Head of caudate nucleus (tissue), 42 donors: ENCODE data around the gene TRIM77.
A peak's percentile ranks its signal among the peaks of the same experiment; 100 is the strongest.
"Not testable (repeated sequence)": the region's sequence is repeated elsewhere in the genome, so short reads cannot be mapped to it uniquely, and the experiment has no call there.

ENCODE experiments used
- DNase-seq, 42 donors: peaks; one replicate each; pipeline versions ENCODE4 v3.0.0 to v3.0.0-alpha.2; 2020 to 2021; ENCODE audit warnings: mixed read lengths in 7 of 42
- intact Hi-C: fragments of 100-400 bp; cut with DNase I; formaldehyde crosslinking; loops from one replicate; pipeline ENCODE4 v1.15.0; 2022

TRIM77 gene, protein sequence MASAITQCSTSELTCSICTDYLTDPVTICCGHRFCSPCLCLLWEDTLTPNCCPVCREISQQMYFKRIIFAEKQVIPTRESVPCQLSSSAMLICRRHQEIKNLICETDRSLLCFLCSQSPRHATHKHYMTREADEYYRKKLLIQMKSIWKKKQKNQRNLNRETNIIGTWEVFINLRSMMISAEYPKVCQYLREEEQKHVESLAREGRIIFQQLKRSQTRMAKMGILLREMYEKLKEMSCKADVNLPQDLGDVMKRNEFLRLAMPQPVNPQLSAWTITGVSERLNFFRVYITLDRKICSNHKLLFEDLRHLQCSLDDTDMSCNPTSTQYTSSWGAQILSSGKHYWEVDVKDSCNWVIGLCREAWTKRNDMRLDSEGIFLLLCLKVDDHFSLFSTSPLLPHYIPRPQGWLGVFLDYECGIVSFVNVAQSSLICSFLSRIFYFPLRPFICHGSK

DNA sequence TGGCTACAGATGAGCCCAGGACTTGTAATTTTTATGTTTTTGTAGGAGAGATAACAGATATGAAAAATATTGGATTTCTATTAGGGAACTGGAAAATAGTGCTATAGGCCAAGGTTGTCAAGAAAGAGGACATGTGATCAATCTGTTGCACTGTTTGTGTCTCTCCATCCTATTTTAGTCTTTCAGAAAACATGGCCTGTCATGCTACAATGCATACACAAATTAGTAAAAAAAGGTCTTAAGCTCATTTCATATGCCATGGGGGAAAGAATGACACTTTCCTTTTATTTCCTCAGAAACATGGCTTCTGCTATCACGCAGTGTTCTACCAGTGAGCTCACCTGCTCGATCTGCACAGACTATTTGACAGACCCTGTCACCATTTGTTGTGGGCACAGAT is at the start of gene TRIM77:
TSS of gene TRIM77 (plus strand) at position 301 of the 400 bp plus-strand sequence. CDS start at position 301, 0 bp downstream.
- DNase-seq, intact Hi-C loops: not testable (repeated sequence)

DNA sequence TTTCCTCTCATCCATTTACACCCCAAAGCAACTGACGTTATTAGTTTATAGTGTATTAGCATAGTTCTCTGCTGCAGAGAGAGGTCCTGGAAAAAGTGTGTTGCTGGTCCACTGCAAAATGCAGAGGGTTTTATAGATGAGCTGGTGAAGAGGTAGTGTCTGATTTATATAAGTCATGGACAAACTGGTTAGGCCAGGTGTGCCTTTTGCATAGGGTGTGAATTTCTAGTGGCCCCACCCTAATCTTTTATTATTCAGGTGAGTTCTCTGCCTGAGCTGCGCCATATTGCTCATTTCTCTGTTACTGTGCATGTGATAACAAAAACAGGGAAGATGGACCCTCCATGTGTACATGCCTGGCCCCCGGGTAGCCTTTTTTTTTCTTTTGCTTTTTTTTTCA is 43.1 kb upstream of the TRIM77 start:
- intact Hi-C loops: no loop called here
- DNase-seq: no peak

DNA sequence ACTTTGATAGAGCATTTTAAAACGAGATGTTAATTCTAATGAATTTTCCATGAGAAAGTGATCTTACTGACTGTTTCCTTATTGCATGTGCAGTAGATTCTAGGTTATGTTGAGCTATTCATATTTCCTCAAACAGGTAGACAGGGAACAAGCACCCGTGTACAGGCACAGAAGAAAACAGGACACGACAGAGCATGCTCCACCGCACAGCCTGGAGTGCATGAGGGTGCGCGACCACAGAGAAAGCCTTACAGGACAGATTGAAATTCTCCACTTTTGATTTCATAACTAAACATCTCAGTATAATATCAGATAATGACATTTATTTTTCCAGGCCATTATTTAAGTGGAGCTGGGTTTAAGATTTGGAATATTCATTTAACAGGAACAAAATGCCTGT is 41.9 kb upstream of the TRIM77 start:
- DNase-seq, intact Hi-C loops: not testable (repeated sequence)

DNA sequence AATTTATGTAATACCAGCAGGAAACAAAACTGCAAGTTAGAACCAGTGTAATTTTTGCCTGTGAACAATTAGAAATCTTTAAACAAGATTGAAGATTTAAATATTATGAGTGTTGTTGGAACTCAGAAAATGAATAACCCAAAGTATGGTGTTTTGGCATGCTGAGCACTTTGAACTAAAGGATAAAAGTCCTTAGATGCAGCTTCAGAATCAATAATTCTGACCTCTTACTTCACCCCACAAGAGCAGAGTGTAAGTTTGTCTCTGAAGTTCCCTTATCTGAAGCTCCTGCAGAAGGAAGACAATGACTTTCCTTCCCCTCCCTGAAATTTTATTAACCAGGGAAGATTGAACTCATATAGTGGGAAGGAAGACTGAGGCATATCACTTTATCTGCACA is 40.5 kb upstream of the TRIM77 start:
- intact Hi-C loops, DNase-seq: not testable (repeated sequence)

DNA sequence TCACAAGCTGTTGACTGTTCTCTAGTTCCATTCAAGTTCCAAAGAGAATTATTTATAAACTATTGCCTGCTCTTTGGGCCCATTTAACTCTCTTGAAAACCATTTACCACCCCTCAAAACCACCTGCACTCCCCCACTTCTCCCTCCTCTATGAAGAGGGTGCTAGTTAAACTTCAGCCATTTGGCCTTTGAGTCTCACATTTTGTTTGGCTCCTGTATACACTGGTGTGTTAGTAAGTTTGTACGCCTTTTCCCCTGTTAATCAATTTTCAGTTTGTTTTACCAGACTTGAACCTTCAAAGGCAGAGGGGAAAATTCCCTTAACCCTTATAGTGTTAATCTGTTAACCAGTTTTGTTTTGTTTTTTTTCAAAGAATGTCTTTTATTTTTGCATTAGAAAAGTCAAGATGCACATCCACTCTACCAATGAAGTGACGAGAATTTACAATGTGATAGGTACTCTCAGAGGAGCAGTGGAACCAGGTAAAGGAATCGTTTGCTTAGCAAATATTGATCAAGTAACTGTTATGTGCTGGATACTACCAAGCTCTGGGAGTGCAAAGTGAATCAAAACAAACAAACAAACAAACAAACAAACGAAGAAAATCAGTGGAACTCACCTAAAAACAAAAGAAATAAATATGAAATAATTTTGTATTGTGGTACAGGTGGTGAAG is 40.0 kb upstream of the TRIM77 start:
- intact Hi-C loops: not testable (repeated sequence)

DNA sequence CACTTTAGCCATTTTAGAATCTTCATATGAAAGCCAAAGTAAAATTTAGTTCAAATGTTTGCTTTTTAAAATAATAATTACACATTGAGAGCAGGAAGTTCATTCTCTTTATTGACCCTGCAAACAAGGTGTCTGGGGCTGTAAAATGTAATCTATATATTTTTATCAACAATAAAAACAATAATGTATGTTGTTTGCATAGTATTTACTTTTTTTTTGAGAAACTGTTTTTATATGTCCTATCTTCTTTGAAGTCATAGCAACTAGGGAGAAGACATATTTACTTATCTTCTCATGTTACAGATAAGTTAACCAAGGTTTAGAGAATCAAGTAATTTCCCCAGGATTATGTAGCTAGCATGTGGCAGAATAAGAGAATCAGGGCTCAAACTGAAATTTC is 37.6 kb upstream of the TRIM77 start:
- DNase-seq, intact Hi-C loops: not testable (repeated sequence)

More for the DNA sequence above, 40.0 kb upstream of the TRIM77 start:
- DNase-seq: not testable (repeated sequence)

DNA sequence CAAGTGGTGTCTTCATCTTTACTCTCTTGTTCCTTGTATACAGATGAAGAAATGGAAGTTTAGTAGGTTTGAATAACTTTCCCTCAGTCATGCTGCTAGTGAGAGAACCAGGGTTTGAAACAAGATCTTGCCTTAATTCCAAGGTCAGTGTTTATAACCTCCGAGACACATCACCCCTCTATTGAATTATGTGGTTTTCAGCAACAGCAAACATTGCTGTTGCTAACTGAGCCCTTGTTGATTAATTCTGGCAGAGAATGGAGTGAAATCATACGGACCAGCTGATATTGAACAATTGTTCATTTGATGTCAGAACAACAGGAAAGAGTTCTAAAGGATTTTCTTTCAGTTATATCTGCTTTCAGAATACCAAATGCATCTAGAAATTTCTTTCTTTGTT is 36.7 kb upstream of the TRIM77 start:
- peak in 6 of 42 donors; percentile 8 to 77 (median 38) for DNase-seq
- intact Hi-C loops: not testable (repeated sequence)

DNA sequence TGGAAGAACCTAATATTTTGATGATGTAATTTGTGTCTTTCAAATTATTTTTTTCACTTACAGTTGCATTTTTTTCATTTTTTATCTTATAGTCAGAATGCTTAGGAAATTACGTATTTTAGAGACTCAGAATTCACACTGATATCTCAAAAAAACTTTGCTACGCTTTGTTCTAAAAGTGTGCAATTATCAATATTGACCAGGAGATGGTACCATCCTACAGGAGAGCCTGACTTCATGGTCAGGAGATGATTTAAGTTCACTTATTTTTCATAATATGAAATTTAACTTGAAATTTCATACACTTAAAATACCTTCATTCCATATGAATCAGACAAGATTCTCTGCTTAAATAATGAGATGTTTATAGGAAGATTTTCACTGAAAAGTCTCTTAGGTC is 34.7 kb upstream of the TRIM77 start:
- intact Hi-C loops: not testable (repeated sequence)
- DNase-seq: peak in 2 of 42 donors; percentile 6 to 23

DNA sequence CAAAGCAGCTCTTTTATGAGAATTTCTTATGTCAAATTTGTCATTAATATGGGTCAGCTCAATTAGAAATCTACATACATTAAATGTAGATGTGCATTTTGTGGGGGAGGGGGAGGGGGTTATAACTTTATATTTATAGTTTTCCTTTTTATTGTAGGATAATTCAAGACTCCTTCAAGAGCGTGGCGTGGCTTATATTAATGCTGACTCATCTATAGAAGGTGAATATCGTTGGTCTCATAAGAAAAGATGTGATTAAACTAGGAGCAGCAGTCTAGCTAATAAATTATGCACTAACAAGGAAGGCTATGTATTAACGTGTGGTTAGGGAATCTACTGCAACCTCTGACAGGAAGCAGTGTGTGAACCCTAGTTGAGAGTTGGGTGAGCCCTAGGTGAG is 34.2 kb upstream of the TRIM77 start:
- intact Hi-C loops, DNase-seq: not testable (repeated sequence)

DNA sequence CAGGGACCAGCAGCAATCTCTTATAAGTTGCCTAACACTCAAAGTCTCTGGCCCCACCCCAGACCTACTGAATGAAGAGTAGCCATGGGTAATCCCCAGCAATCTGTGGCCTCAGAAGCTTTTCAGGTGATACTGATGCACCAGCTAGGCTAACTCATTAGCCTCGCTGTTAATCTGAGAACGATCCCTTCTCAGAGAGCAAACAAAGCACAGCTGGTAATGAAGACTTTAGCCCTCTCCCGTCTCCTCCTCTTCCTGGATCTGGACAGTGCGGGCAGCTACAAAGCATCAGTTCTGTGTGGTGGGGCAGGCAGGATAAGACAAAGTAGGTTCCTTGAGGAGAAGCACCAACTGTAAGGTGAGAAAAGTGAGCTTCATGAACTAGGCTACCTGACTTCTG is 3.0 kb upstream of the TRIM77 start:
- DNase-seq, intact Hi-C loops: not testable (repeated sequence)

DNA sequence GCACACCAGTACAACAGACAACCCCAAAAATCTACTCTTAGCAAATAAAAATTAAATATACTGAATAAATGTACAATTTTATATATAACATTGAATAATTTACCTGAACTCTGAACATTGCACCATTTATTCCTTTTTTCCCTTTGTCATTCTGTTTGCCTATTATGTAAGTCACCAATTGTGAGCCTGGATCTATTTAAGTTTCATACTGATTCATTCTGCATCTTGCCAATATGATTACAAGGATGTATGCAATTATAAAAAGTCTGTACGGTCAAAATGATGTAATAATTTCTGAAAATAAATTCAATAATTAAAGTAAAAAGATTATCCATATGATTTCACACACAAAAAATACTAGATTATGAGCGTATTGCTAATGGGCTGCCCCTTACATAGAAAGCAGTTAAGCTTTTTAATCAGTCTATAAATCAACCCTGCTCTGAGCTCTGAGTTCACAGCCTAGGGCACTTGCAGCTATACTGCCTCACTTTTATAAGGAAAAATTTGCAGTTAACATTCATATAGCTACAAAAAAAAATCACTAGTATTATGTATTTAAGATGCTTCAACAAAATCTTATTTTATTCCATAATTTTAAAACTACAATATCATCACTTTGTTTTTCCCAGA is 14.9 kb downstream of the TRIM77 start:
- intact Hi-C loops, DNase-seq: not testable (repeated sequence)

DNA sequence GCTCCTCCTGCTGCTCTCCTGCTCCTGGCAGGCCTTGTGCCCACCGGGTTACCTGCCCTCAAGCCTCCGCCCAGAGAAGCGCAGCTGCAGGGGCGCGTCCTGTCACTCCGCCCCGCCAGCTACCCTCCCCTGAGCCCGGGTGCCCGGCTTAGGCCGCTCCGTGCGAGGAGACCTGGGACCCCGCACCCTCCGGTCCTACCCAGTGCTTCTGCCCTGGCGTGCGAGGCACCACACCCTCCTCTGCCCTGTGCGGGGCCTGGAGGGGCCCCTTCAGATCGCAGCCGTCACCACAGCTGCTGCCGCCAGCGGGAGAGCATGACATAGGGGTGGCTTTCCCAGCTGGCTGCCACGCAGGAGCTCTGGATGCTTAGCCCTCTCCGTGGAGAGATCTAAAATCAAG is 20.1 kb downstream of the TRIM77 start:
- DNase-seq, intact Hi-C loops: not testable (repeated sequence)

DNA sequence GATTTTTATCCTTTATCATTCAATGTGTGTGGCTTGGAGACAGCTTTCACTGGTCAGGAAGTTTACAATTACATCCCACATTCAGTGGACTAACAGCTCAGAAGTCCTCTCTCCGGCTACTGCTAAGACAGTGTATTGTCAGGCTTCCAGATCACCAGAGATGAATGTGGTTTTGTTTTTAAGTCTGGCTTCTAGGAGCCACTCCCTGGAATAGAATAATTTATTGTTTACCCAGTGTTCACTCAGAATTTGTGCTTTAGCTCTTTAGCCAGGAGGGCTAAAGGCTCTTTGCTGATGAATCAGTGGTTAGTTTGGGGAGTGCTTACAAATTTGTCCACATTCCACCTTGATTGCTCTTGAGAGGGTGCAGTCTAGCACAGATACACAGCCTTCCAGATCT is 26.5 kb downstream of the TRIM77 start:
- intact Hi-C loops: no loop called here
- DNase-seq: peak in 5 of 42 donors; percentile 9 to 53 (median 20)

DNA sequence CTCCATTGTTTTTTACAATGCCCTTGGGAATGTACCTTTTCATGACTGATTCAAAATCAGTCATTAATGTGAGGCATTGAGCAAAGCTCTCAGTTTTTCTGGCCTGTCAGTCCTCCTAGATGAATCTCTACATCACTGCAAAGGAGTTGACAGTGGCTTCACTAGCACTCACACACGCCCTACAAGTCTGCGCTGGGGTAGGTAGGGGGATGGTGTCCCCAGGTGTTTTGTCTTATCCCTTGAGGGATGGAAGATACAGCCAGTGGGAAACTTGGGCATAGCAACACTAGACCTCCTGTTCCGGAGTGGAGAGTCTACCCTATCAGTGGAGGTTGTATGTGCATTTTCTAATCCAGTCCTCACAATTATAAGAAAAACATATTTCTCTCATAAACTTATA is 27.0 kb downstream of the TRIM77 start:
- no peak for DNase-seq
- intact Hi-C loops: no loop called here

DNA sequence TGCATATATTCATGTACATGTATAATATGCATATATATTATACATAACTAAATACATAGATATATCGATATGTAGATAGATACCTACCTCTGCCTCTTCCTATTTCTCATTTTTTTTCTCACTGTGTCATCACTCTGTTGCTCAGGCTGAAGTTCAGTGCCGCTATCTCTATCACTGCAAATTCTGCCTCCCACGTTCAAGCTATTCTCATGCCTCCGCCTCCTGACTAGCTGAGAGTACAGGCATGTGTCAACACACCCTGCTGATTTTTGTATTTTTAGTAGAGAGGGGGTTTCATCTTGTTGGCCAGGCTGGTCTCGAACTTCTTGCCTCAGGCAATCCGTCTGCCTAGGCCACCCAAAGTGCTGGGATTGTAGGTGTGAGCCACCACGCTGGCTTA is 31.3 kb downstream of the TRIM77 start:
- peak in 32 of 42 donors; percentile 2 to 80 (median 39) for DNase-seq
- intact Hi-C loops: not testable (repeated sequence)

DNA sequence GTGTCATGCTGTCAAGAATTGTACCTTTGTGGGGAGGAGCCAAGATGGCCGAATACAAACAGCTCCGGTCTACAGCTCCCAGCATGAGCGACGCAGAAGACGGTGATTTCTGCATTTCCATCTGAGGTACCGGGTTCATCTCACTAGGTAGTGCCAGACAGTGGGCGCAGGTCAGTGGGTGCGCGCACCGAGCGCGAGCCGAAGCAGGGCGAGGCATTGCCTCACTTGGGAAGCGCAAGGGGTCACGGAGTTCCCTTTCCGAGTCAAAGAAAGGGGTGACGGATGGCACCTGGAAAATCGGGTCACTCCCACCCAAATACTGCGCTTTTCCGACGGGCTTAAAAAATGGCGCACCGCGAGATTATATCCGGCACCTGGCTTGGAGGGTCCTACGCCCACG is 34.1 kb downstream of the TRIM77 start:
- DNase-seq, intact Hi-C loops: not testable (repeated sequence)

DNA sequence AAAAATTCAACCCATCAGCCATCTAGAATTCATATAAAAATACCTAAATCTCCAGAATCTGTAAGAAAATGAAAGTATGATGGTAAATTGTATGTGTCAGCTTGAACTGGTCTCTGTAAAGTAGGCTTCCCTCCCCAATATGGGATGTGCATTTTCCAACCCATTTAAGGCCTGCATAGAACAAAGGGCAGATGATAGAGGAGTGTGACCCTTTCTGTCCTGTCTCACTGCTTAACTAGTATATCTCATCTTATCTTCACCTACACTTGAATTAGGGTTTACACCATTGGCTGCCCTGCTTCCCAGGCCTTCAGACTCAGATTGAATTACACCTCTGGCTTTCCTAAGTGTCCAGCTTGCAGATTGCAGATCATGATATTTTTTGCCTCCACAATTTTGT is 40.7 kb downstream of the TRIM77 start:
- intact Hi-C loops, DNase-seq: not testable (repeated sequence)
